Stimulated activated naive CD8-positive, alpha-beta T cell treated with anti-CD3 and anti-CD28 coated beads, Interleukin-15, Interleukin-2, amounts not matched to agents 100 ng/mL and 50 ng/mL, for 24 hours (primary cell): Measurements from ENCODE around the gene FGF8.

Experiments used
- H3K27ac Mint-ChIP-seq: one replicate; pipeline ENCODE4 v1.8.0; 2021; ENCODE audit warnings: mild to moderate bottlenecking, mixed read lengths
- H3K27me3 Mint-ChIP-seq: one replicate; pipeline ENCODE4 v1.8.0; 2021; ENCODE audit warnings: mixed read lengths
- H3K36me3 Mint-ChIP-seq: one replicate; pipeline ENCODE4 v1.8.0; 2021; ENCODE audit warnings: low read depth, mixed read lengths
- H3K4me1 Mint-ChIP-seq: one replicate; pipeline ENCODE4 v1.8.0; 2021; ENCODE audit warnings: low read depth, mixed read lengths
- H3K4me3 Mint-ChIP-seq: one replicate; pipeline ENCODE4 v1.8.0; 2021; ENCODE audit warnings: mild to moderate bottlenecking, mixed read lengths
- H3K9me3 Mint-ChIP-seq: one replicate; pipeline ENCODE4 v1.8.0; 2021; ENCODE audit warnings: mixed read lengths

Gene FGF8

GRCh38 chr10:101736666-101737065 lies 39.2 kb downstream of the FGF8 start:
- H3K9me3 Mint-ChIP-seq: no peaks in the 10 kb centered on the region
- H3K4me1 Mint-ChIP-seq: no peaks in the 10 kb centered on the region
- no peak overlapping the region for H3K4me3 Mint-ChIP-seq
- no peaks in the 10 kb centered on the region for H3K36me3 Mint-ChIP-seq
- peaks cover 19% of the 10 kb centered on the region for H3K27me3 Mint-ChIP-seq
- no peak overlapping the region for H3K27ac Mint-ChIP-seq

- Mint-ChIP-seq H3K4me1 (no peaks in the 10 kb centered on the region), H3K27me3 (peaks cover 18% of the 10 kb centered on the region), H3K27ac (no peak overlapping the region), H3K4me3 (no peak overlapping the region), H3K9me3 (no peaks in the 10 kb centered on the region), H3K36me3 (no peaks in the 10 kb centered on the region)
These were observed 43.8 kb downstream of the FGF8 start for GRCh38 chr10:101732096-101732495.

- no peaks in the 10 kb centered on the region for H3K9me3 Mint-ChIP-seq
- peaks cover 20% of the 10 kb centered on the region for H3K27me3 Mint-ChIP-seq
These were observed 49.9 kb downstream of the FGF8 start for GRCh38 chr10:101726115-101726387.

GRCh38 chr10:101725296-101726114 lies 50.4 kb downstream of the FGF8 start:
- Mint-ChIP-seq H3K27ac (no peak overlapping the region), H3K9me3 (no peaks in the 10 kb centered on the region), H3K4me1 (peaks cover 4% of the 10 kb centered on the region), H3K4me3 (no peak overlapping the region), H3K36me3 (no peaks in the 10 kb centered on the region), H3K27me3 (peaks cover 22% of the 10 kb centered on the region)

More at GRCh38 chr10:101726115-101726387, 49.9 kb downstream of the FGF8 start:
- peaks cover 4% of the 10 kb centered on the region for H3K4me1 Mint-ChIP-seq
- H3K4me3 Mint-ChIP-seq: no peak overlapping the region
- H3K36me3 Mint-ChIP-seq: no peaks in the 10 kb centered on the region
- no peak overlapping the region for H3K27ac Mint-ChIP-seq

- Mint-ChIP-seq H3K4me1 (peaks cover 4% of the 10 kb centered on the region), H3K27me3 (peaks cover 32% of the 10 kb centered on the region), H3K9me3 (no peaks in the 10 kb centered on the region), H3K27ac (no peak overlapping the region), H3K36me3 (no peaks in the 10 kb centered on the region), H3K4me3 (no peak overlapping the region)
These were observed 51.5 kb downstream of the FGF8 start for GRCh38 chr10:101724446-101724845.

GRCh38 chr10:101723176-101723575 lies 52.7 kb downstream of the FGF8 start:
- peaks cover 33% of the 10 kb centered on the region for H3K27me3 Mint-ChIP-seq
- no peaks in the 10 kb centered on the region for H3K9me3 Mint-ChIP-seq
- H3K4me1 Mint-ChIP-seq: peaks cover 4% of the 10 kb centered on the region
- no peaks in the 10 kb centered on the region for H3K36me3 Mint-ChIP-seq
- no peak overlapping the region for H3K4me3 Mint-ChIP-seq
- H3K27ac Mint-ChIP-seq: no peak overlapping the region

- Mint-ChIP-seq H3K36me3 (no peaks in the 10 kb centered on the region), H3K4me1 (peaks cover 9% of the 10 kb centered on the region), H3K4me3 (no peak overlapping the region), H3K27ac (no peak overlapping the region), H3K27me3 (peaks cover 29% of the 10 kb centered on the region), H3K9me3 (no peaks in the 10 kb centered on the region)
These were observed 54.1 kb downstream of the FGF8 start for GRCh38 chr10:101721806-101722205.

GRCh38 chr10:101720606-101721230 lies 55.2 kb downstream of the FGF8 start:
- H3K36me3 Mint-ChIP-seq: no peaks in the 10 kb centered on the region
- no peak overlapping the region for H3K4me3 Mint-ChIP-seq
- H3K27me3 Mint-ChIP-seq: peaks cover 29% of the 10 kb centered on the region
- H3K9me3 Mint-ChIP-seq: no peaks in the 10 kb centered on the region
- peaks cover 13% of the 10 kb centered on the region for H3K4me1 Mint-ChIP-seq
- H3K27ac Mint-ChIP-seq: no peak overlapping the region
